Neural progenitor cell (in vitro differentiated cells): ENCODE results near the gene MX2. TPM values are rescaled to one million over a fixed set of nuclear protein-coding genes. Genes with fewer than 3 reads are reported as not detected.
"Not testable (repeated sequence)": the region's sequence is repeated elsewhere in the genome, so short reads cannot be mapped to it uniquely, and the experiment has no call there.

ENCODE experiments used
- DNase-seq: peaks from one replicate; pipeline ENCODE4 v3.0.0-alpha.2; 2016; ENCODE audit warnings: low spot score
- H2AFZ ChIP-seq: fragments of 200-600 bp; sonication (generic); replicated peaks from 2 replicates; pipeline ENCODE4 v1.6.1; 2016; ENCODE audit warnings: antibody characterized with exemption
- H3F3A ChIP-seq: fragments of 200-600 bp; sonication (generic); 2 replicates; pipeline ENCODE4 v1.6.1; 2016; ENCODE audit warnings: antibody characterized with exemption, low read depth
- H3K27ac ChIP-seq: fragments of 200-600 bp; sonication (generic); 2 replicates; pipeline ENCODE4 v1.5.1; 2016; ENCODE audit warnings: mild to moderate bottlenecking
- H3K27me3 ChIP-seq: fragments of 200-600 bp; sonication (generic); 2 replicates; pipeline ENCODE4 v1.6.1; 2016; ENCODE audit warnings: mild to moderate bottlenecking, moderate library complexity
- H3K36me3 ChIP-seq: fragments of 200-600 bp; sonication (generic); 2 replicates; pipeline ENCODE4 v1.5.1; 2016
- H3K4me1 ChIP-seq: fragments of 200-600 bp; sonication (generic); 2 replicates; pipeline ENCODE4 v1.6.1; 2016; ENCODE audit warnings: mixed run types
- H3K4me2 ChIP-seq: fragments of 200-600 bp; sonication (generic); 2 replicates; pipeline ENCODE4 v1.6.1; 2016
- H3K4me3 ChIP-seq: fragments of 200-600 bp; sonication (generic); 2 replicates; pipeline ENCODE4 v1.5.1; 2016
- H3K79me2 ChIP-seq: fragments of 200-600 bp; sonication (generic); 2 replicates; pipeline ENCODE4 v1.6.1; 2016; ENCODE audit warnings: low read depth
- H3K9ac ChIP-seq: fragments of 200-600 bp; sonication (generic); 2 replicates; pipeline ENCODE4 v1.6.1; 2016
- H3K9me3 ChIP-seq: fragments of 200-600 bp; sonication (generic); 2 replicates; pipeline ENCODE4 v1.5.1; 2016; ENCODE audit warnings: low read depth
- H4K20me1 ChIP-seq: fragments of 200-600 bp; sonication (generic); 2 replicates; pipeline ENCODE4 v1.6.1; 2016; ENCODE audit warnings: low read depth
- H3K27ac Mint-ChIP-seq: 3 replicates; pipeline ENCODE4 v1.8.0; 2021; ENCODE audit warnings: mixed read lengths
- H3K27me3 Mint-ChIP-seq: 2 replicates; pipeline ENCODE4 v1.8.0; 2022; ENCODE audit warnings: low read depth, mild to moderate bottlenecking, inconsistent platforms, moderate library complexity, mixed read lengths; ENCODE audit not compliant: insufficient read depth
- H3K36me3 Mint-ChIP-seq: 3 replicates; pipeline ENCODE4 v1.8.0; 2021; ENCODE audit warnings: mixed read lengths
- H3K4me1 Mint-ChIP-seq: 3 replicates; pipeline ENCODE4 v1.8.0; 2021; ENCODE audit warnings: mixed read lengths
- H3K4me3 Mint-ChIP-seq: 3 replicates; pipeline ENCODE4 v1.8.0; 2021; ENCODE audit warnings: mild to moderate bottlenecking, moderate library complexity, mixed read lengths
- H3K9me3 Mint-ChIP-seq: 3 replicates; pipeline ENCODE4 v1.8.0; 2020; ENCODE audit warnings: mixed read lengths
- CTCF ChIP-seq: fragments of 200-600 bp; sonication (generic); IDR thresholded peaks from 2 replicates; pipeline ENCODE4 v1.5.1; 2017; ENCODE audit warnings: antibody characterized with exemption, mild to moderate bottlenecking
- EZH2 ChIP-seq: fragments of 200-600 bp; sonication (generic); IDR thresholded peaks from 2 replicates; pipeline ENCODE4 v1.6.1; 2017; ENCODE audit warnings: antibody characterized with exemption, mild to moderate bottlenecking, moderate library complexity
- EZH2phosphoT487 ChIP-seq: fragments of 200-600 bp; sonication (generic); IDR thresholded peaks from 2 replicates; pipeline ENCODE4 v1.6.1; 2017; ENCODE audit warnings: antibody characterized with exemption
- total RNA-seq: library from RNA; depleted of rRNA; stranded (reverse); fragments of >200 nt; gene quantifications from 2 replicates; pipeline ENCODE4 v1.2.3, GENCODE V29; 2015; ENCODE audit warnings: low replicate concordance

Gene MX2
- total RNA-seq, 1 donor from 2014 or later = 3.3 TPM

GRCh38 chr21:41410767-41411448, 49.1 kb downstream of the MX2 start:
- Mint-ChIP-seq H3K27me3 (peaks cover 9% of the 10 kb centered on the region), H3K9me3 (peaks cover 17% of the 10 kb centered on the region), H3K4me3 (no peak overlapping the region), H3K4me1 (peaks cover 25% of the 10 kb centered on the region), H3K27ac (no peak overlapping the region), H3K36me3 (no peaks in the 10 kb centered on the region)
- TF ChIP-seq EZH2phosphoT487 = no peak
- TF ChIP-seq EZH2 = no peak
- TF ChIP-seq CTCF = no peak
- Histone ChIP-seq H3K9ac (no peak overlapping the region), H3K4me1 (no peaks in the 10 kb centered on the region), H3K36me3 (no peaks in the 10 kb centered on the region), H2AFZ (no peak overlapping the region), H3K9me3 (no peaks in the 10 kb centered on the region), H3K4me2 (no peak overlapping the region), H3K27me3 (no peaks in the 10 kb centered on the region), H4K20me1 (no peaks in the 10 kb centered on the region), H3K27ac (no peak overlapping the region), H3K79me2 (no peaks in the 10 kb centered on the region), H3F3A (no peaks in the 10 kb centered on the region), H3K4me3 (no peak overlapping the region)
- DNase-seq = no peak

GRCh38 chr21:41411449-41412089, 49.7 kb downstream of the MX2 start:
- H3K36me3 Mint-ChIP-seq = no peaks in the 10 kb centered on the region
- Histone ChIP-seq H3K4me3 (no peak overlapping the region), H2AFZ (no peak overlapping the region), H3K4me2 (no peak overlapping the region), H3K27me3 (no peaks in the 10 kb centered on the region), H3K36me3 (no peaks in the 10 kb centered on the region), H3K79me2 (no peaks in the 10 kb centered on the region), H3K9me3 (no peaks in the 10 kb centered on the region), H4K20me1 (no peaks in the 10 kb centered on the region), H3F3A (no peaks in the 10 kb centered on the region), H3K27ac (no peak overlapping the region), H3K4me1 (no peaks in the 10 kb centered on the region), H3K9ac (no peak overlapping the region)
- peaks cover 17% of the 10 kb centered on the region for H3K9me3 Mint-ChIP-seq
- H3K4me3 Mint-ChIP-seq = no peak overlapping the region
- no peak for DNase-seq
- H3K27me3 Mint-ChIP-seq = peaks cover 9% of the 10 kb centered on the region
- no peak overlapping the region for H3K27ac Mint-ChIP-seq
- H3K4me1 Mint-ChIP-seq = peaks cover 25% of the 10 kb centered on the region
- TF ChIP-seq EZH2phosphoT487 (no peak), CTCF (peak; percentile 3)

- not testable (repeated sequence) for DNase-seq, H3F3A ChIP-seq, H3K9ac ChIP-seq, H3K36me3 Mint-ChIP-seq, H3K4me2 ChIP-seq, H3K4me3 Mint-ChIP-seq, H3K27me3 Mint-ChIP-seq, H3K4me3 ChIP-seq, H3K27ac ChIP-seq, H3K79me2 ChIP-seq, H4K20me1 ChIP-seq, H3K4me1 ChIP-seq, H3K9me3 ChIP-seq, H3K27ac Mint-ChIP-seq, H3K36me3 ChIP-seq, H2AFZ ChIP-seq
- Mint-ChIP-seq H3K4me1 (peaks cover 16% of the 10 kb centered on the region), H3K9me3 (peaks cover 14% of the 10 kb centered on the region)
- peaks cover 18% of the 10 kb centered on the region for H3K27me3 ChIP-seq
Measured at GRCh38 chr21:41417505-41417904, 55.7 kb downstream of the MX2 start.

GRCh38 chr21:41418393-41418792, 56.6 kb downstream of the MX2 start:
- H3K27me3 Mint-ChIP-seq = peaks cover 8% of the 10 kb centered on the region
- Histone ChIP-seq H3K9me3 (no peaks in the 10 kb centered on the region), H3K9ac (no peak overlapping the region), H3K36me3 (no peaks in the 10 kb centered on the region), H3K79me2 (no peaks in the 10 kb centered on the region), H3K4me1 (no peaks in the 10 kb centered on the region), H3F3A (no peaks in the 10 kb centered on the region), H3K27me3 (peaks cover 18% of the 10 kb centered on the region), H3K27ac (no peak overlapping the region), H3K4me2 (no peak overlapping the region), H3K4me3 (no peak overlapping the region), H2AFZ (no peak overlapping the region), H4K20me1 (no peaks in the 10 kb centered on the region)
- H3K27ac Mint-ChIP-seq = no peak overlapping the region
- no peak for TF ChIP-seq CTCF
- no peak for TF ChIP-seq EZH2phosphoT487
- no peak for TF ChIP-seq EZH2
- H3K4me1 Mint-ChIP-seq = peaks cover 17% of the 10 kb centered on the region
- peaks cover 11% of the 10 kb centered on the region for H3K9me3 Mint-ChIP-seq
- no peak for DNase-seq
- no peak overlapping the region for H3K4me3 Mint-ChIP-seq
- no peaks in the 10 kb centered on the region for H3K36me3 Mint-ChIP-seq
